ENCODE results near the gene OGFR. TPM values are rescaled to one million over a fixed set of nuclear protein-coding genes. Genes with fewer than 3 reads are reported as not detected.
"Not testable (repeated sequence)": the region's sequence is repeated elsewhere in the genome, so short reads cannot be mapped to it uniquely, and the experiment has no call there.

Gene OGFR
- polyA plus RNA-seq, 1 experiment = 19.7 TPM

DNA sequence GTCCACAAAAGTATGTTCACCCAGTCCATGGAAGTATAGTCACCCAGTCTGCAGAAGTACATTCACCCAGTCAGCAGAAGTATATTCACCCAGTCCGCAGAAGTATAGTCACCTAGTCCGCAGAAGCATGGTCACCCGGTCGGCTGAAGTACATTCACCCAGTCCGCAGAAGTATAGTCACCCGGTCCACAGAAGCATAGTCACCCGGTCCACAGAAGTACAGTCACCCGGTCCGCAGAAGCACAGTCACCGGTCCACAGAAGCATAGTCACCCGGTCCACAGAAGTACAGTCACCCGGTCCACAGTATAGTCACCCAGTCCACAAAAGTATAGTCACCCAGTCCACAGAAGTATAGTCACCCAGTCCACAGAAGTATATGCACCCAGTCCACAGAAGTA, 48.2 kb downstream of the OGFR start:
- no peaks in the 10 kb centered on the region; the same call in 1 of the 2 replicates for H3K9me3 ChIP-seq (ENCODE audit: control insufficient read depth, insufficient read depth, low read length)
- POLR2A ChIA-PET = no interaction called here
- TF ChIP-seq, protein P1, sequence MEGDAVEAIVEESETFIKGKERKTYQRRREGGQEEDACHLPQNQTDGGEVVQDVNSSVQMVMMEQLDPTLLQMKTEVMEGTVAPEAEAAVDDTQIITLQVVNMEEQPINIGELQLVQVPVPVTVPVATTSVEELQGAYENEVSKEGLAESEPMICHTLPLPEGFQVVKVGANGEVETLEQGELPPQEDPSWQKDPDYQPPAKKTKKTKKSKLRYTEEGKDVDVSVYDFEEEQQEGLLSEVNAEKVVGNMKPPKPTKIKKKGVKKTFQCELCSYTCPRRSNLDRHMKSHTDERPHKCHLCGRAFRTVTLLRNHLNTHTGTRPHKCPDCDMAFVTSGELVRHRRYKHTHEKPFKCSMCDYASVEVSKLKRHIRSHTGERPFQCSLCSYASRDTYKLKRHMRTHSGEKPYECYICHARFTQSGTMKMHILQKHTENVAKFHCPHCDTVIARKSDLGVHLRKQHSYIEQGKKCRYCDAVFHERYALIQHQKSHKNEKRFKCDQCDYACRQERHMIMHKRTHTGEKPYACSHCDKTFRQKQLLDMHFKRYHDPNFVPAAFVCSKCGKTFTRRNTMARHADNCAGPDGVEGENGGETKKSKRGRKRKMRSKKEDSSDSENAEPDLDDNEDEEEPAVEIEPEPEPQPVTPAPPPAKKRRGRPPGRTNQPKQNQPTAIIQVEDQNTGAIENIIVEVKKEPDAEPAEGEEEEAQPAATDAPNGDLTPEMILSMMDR (IDR thresholded peaks at IDR 0.05; ENCODE audit: low read depth, low read length) = no peak
- CTCF ChIA-PET = no interaction called here
- DNase-seq (ENCODE audit: low read depth, low spot score) = no peak
- H3K27me3 ChIP-seq (ENCODE audit: control insufficient read depth, insufficient read depth, low read length) = no peaks in the 10 kb centered on the region
- no peak overlapping the region for H3K4me3 ChIP-seq (ENCODE audit: low read depth, low read length)
- no peak overlapping the region for H3K27ac ChIP-seq (ENCODE audit: low read depth, low read length)

DNA sequence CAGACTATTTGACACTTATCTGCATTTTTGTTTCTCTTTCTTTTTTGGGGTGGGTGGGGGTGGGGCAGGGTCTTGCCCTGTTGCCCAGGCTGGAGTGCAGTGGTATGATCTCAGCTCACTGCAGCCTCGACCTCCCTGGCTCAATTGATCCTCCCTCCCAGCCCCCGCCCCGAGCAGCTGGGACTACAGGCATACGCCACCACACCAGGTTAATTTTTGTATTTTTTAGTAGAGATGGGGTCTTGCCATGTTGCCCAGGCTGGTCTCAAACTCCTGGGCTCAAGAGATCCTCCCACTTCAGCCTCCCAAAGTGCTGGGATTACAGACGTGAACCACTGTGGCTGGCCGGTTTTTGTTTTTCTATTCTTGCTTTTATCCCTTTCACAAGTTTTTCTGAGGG, 48.7 kb downstream of the OGFR start:
- H3K9me3 ChIP-seq (ENCODE audit: control insufficient read depth, insufficient read depth, low read length); H3K4me3 ChIP-seq (ENCODE audit: low read depth, low read length); CTCF ChIA-PET; DNase-seq (ENCODE audit: low read depth, low spot score); H3K27ac ChIP-seq (ENCODE audit: low read depth, low read length); POLR2A ChIA-PET; H3K27me3 ChIP-seq (ENCODE audit: control insufficient read depth, insufficient read depth, low read length): not testable (repeated sequence)

- POLR2A ChIA-PET = no interaction called here
- Histone ChIP-seq H3K9me3 (ENCODE audit: control insufficient read depth, insufficient read depth, low read length) (no peaks in the 10 kb centered on the region; the same call in 1 of the 2 replicates), H3K27ac (ENCODE audit: low read depth, low read length) (no peak overlapping the region), H3K4me3 (ENCODE audit: low read depth, low read length) (no peak overlapping the region), H3K27me3 (ENCODE audit: control insufficient read depth, insufficient read depth, low read length) (no peaks in the 10 kb centered on the region)
- DNase-seq (ENCODE audit: low read depth, low spot score) = no peak
- TF ChIP-seq, protein P1 (IDR thresholded peaks at IDR 0.05; ENCODE audit: low read depth, low read length) = no peak
- CTCF ChIA-PET = no interaction called here
These were observed 49.5 kb downstream of the OGFR start for GRCh38 chr20:62854121-62854520.

DNA sequence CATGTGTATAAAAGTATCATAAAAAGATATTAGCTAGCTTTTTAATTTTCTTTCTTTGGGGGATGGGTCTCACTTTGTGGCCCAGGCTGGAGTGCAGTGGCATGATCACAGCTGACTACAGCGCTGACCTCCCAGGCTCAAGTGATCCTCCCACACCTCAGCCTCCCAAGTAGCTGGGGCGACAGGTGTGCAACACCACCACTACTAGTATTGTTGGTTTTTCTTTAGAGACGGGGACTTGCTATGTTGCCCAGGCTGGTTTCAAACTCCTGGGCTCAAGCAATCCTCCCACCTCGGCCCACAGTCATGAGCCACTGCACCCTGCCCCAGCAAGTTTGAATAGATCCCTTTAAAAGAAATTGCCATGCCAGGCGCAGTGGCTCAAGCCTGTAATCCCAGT, 50.5 kb downstream of the OGFR start:
- Histone ChIP-seq H3K9me3 (ENCODE audit: control insufficient read depth, insufficient read depth, low read length) (no peaks in the 10 kb centered on the region; the same call in 1 of the 2 replicates), H3K27me3 (ENCODE audit: control insufficient read depth, insufficient read depth, low read length) (no peaks in the 10 kb centered on the region), H3K27ac (ENCODE audit: low read depth, low read length) (no peak overlapping the region), H3K4me3 (ENCODE audit: low read depth, low read length) (no peak overlapping the region)
- POLR2A ChIA-PET = no interaction called here
- CTCF ChIA-PET = interaction anchor here (0.6 to 2.0 kb wide), 2 partner anchors 8 to 47 kb away, joined by 3 to 7 read pairs; no protein-coding TSS in a partner anchor
- TF ChIP-seq, protein P1 (IDR thresholded peaks at IDR 0.05; ENCODE audit: low read depth, low read length) = no peak
- no peak for DNase-seq (ENCODE audit: low read depth, low spot score)

GRCh38 chr20:62856931-62857619, 52.4 kb downstream of the OGFR start:
- Histone ChIP-seq H3K9me3 (ENCODE audit: control insufficient read depth, insufficient read depth, low read length) (no peaks in the 10 kb centered on the region; the same call in 1 of the 2 replicates), H3K27me3 (ENCODE audit: control insufficient read depth, insufficient read depth, low read length) (no peaks in the 10 kb centered on the region), H3K27ac (ENCODE audit: low read depth, low read length) (no peak overlapping the region), H3K4me3 (ENCODE audit: low read depth, low read length) (no peak overlapping the region)
- CTCF ChIA-PET = interaction anchor here (1.0 to 2.0 kb wide), 2 partner anchors 10 to 49 kb away, joined by 3 to 7 read pairs; no protein-coding TSS in a partner anchor
- POLR2A ChIA-PET = no interaction called here
- TF ChIP-seq, protein P1 (IDR thresholded peaks at IDR 0.05; ENCODE audit: low read depth, low read length) = no peak
- no peak for DNase-seq (ENCODE audit: low read depth, low spot score)
